ENCODE data around the gene BCL7A.

The BCL7A gene

GRCh38 chr12:122084857-122085405, 63.2 kb downstream of the BCL7A start:
- no peaks in the 10 kb centered on the region for H3K9me3 ChIP-seq (ENCODE audit: control insufficient read depth in 1 of 2, low read length in 2 of 2)
- H3K4me3 ChIP-seq (ENCODE audit: low read depth in 1 of 2, low read length in 2 of 2), result no peak overlapping the region
- peaks cover 70 to 72% of the 10 kb centered on the region in 2 donors for H3K4me1 ChIP-seq (ENCODE audit: control insufficient read depth in 1 of 2, insufficient read depth in 2 of 2, low read length in 2 of 2)
- no peak overlapping the region for H3K27ac ChIP-seq (ENCODE audit: low read depth, low read length)
- no peaks in the 10 kb centered on the region for H3K27me3 ChIP-seq (ENCODE audit: control insufficient read depth in 1 of 2, insufficient read depth in 2 of 2, low read length in 2 of 2)
- H3K36me3 ChIP-seq (ENCODE audit: control insufficient read depth in 1 of 2, insufficient read depth in 2 of 2, low read length in 2 of 2), result peaks cover 0 to 24% of the 10 kb centered on the region in 2 donors
- no peak overlapping the region for H3K9ac ChIP-seq (ENCODE audit: low read depth in 1 of 2, low read length in 2 of 2)

- H3K4me1 ChIP-seq (ENCODE audit: control insufficient read depth in 1 of 2, insufficient read depth in 2 of 2, low read length in 2 of 2), result peaks cover 67 to 74% of the 10 kb centered on the region in 2 donors
- H3K4me3 ChIP-seq (ENCODE audit: low read depth in 1 of 2, low read length in 2 of 2), result no peak overlapping the region
- H3K9ac ChIP-seq (ENCODE audit: low read depth in 1 of 2, low read length in 2 of 2), result no peak overlapping the region
- H3K9me3 ChIP-seq (ENCODE audit: control insufficient read depth in 1 of 2, low read length in 2 of 2), result no peaks in the 10 kb centered on the region
- no peak overlapping the region for H3K27ac ChIP-seq (ENCODE audit: low read depth, low read length)
- H3K27me3 ChIP-seq (ENCODE audit: control insufficient read depth in 1 of 2, insufficient read depth in 2 of 2, low read length in 2 of 2), result no peaks in the 10 kb centered on the region
- H3K36me3 ChIP-seq (ENCODE audit: control insufficient read depth in 1 of 2, insufficient read depth in 2 of 2, low read length in 2 of 2), result peaks cover 0 to 24% of the 10 kb centered on the region in 2 donors
Observed at GRCh38 chr12:122085591-122085990, 63.9 kb downstream of the BCL7A start.

GRCh38 chr12:122086116-122086515, 64.4 kb downstream of the BCL7A start:
- Histone ChIP-seq H3K36me3 (ENCODE audit: control insufficient read depth in 1 of 2, insufficient read depth in 2 of 2, low read length in 2 of 2) (peaks cover 0 to 24% of the 10 kb centered on the region in 2 donors), H3K9ac (ENCODE audit: low read depth in 1 of 2, low read length in 2 of 2) (no peak overlapping the region)

GRCh38 chr12:122086641-122087285, 65.1 kb downstream of the BCL7A start:
- H3K27me3 ChIP-seq (ENCODE audit: control insufficient read depth in 1 of 2, insufficient read depth in 2 of 2, low read length in 2 of 2), result no peaks in the 10 kb centered on the region
- H3K9me3 ChIP-seq (ENCODE audit: control insufficient read depth in 1 of 2, low read length in 2 of 2), result no peaks in the 10 kb centered on the region
- H3K4me1 ChIP-seq (ENCODE audit: control insufficient read depth in 1 of 2, insufficient read depth in 2 of 2, low read length in 2 of 2), result peaks cover 77% of the 10 kb centered on the region in 2 donors
- peaks cover 0 to 24% of the 10 kb centered on the region in 2 donors for H3K36me3 ChIP-seq (ENCODE audit: control insufficient read depth in 1 of 2, insufficient read depth in 2 of 2, low read length in 2 of 2)
- H3K4me3 ChIP-seq (ENCODE audit: low read depth in 1 of 2, low read length in 2 of 2), result no peak overlapping the region
- no peak overlapping the region for H3K27ac ChIP-seq (ENCODE audit: low read depth, low read length)
- H3K9ac ChIP-seq (ENCODE audit: low read depth in 1 of 2, low read length in 2 of 2), result peak overlapping the region in 1 of 2 donors; percentile 15

More at GRCh38 chr12:122086116-122086515, 64.4 kb downstream of the BCL7A start:
- Histone ChIP-seq H3K27ac (ENCODE audit: low read depth, low read length) (no peak overlapping the region), H3K9me3 (ENCODE audit: control insufficient read depth in 1 of 2, low read length in 2 of 2) (no peaks in the 10 kb centered on the region), H3K4me3 (ENCODE audit: low read depth in 1 of 2, low read length in 2 of 2) (no peak overlapping the region), H3K4me1 (ENCODE audit: control insufficient read depth in 1 of 2, insufficient read depth in 2 of 2, low read length in 2 of 2) (peaks cover 71 to 77% of the 10 kb centered on the region in 2 donors), H3K27me3 (ENCODE audit: control insufficient read depth in 1 of 2, insufficient read depth in 2 of 2, low read length in 2 of 2) (no peaks in the 10 kb centered on the region)

GRCh38 chr12:122087431-122088178, 65.9 kb downstream of the BCL7A start:
- H3K27ac ChIP-seq (ENCODE audit: low read depth, low read length), result no peak overlapping the region
- H3K36me3 ChIP-seq (ENCODE audit: control insufficient read depth in 1 of 2, insufficient read depth in 2 of 2, low read length in 2 of 2), result peaks cover 0 to 24% of the 10 kb centered on the region in 2 donors
- H3K9me3 ChIP-seq (ENCODE audit: control insufficient read depth in 1 of 2, low read length in 2 of 2), result no peaks in the 10 kb centered on the region
- peak overlapping the region in 1 of 2 donors; percentile 1 for H3K9ac ChIP-seq (ENCODE audit: low read depth in 1 of 2, low read length in 2 of 2)
- H3K27me3 ChIP-seq (ENCODE audit: control insufficient read depth in 1 of 2, insufficient read depth in 2 of 2, low read length in 2 of 2), result no peaks in the 10 kb centered on the region
- H3K4me1 ChIP-seq (ENCODE audit: control insufficient read depth in 1 of 2, insufficient read depth in 2 of 2, low read length in 2 of 2), result peaks cover 75 to 76% of the 10 kb centered on the region in 2 donors
- H3K4me3 ChIP-seq (ENCODE audit: low read depth in 1 of 2, low read length in 2 of 2), result no peak overlapping the region

- Histone ChIP-seq H3K9me3 (ENCODE audit: control insufficient read depth in 1 of 2, low read length in 2 of 2) (no peaks in the 10 kb centered on the region), H3K27ac (ENCODE audit: low read depth, low read length) (no peak overlapping the region), H3K9ac (ENCODE audit: low read depth in 1 of 2, low read length in 2 of 2) (peak overlapping the region in 1 of 2 donors; percentile 1), H3K27me3 (ENCODE audit: control insufficient read depth in 1 of 2, insufficient read depth in 2 of 2, low read length in 2 of 2) (no peaks in the 10 kb centered on the region), H3K36me3 (ENCODE audit: control insufficient read depth in 1 of 2, insufficient read depth in 2 of 2, low read length in 2 of 2) (peaks cover 0 to 24% of the 10 kb centered on the region in 2 donors), H3K4me3 (ENCODE audit: low read depth in 1 of 2, low read length in 2 of 2) (no peak overlapping the region), H3K4me1 (ENCODE audit: control insufficient read depth in 1 of 2, insufficient read depth in 2 of 2, low read length in 2 of 2) (peaks cover 75 to 79% of the 10 kb centered on the region in 2 donors)
Observed at GRCh38 chr12:122088179-122088810, 66.6 kb downstream of the BCL7A start.

- H3K4me3 ChIP-seq (ENCODE audit: low read depth in 1 of 2, low read length in 2 of 2), result no peak overlapping the region
- H3K27ac ChIP-seq (ENCODE audit: low read depth, low read length), result no peak overlapping the region
- H3K4me1 ChIP-seq (ENCODE audit: control insufficient read depth in 1 of 2, insufficient read depth in 2 of 2, low read length in 2 of 2), result peaks cover 72 to 81% of the 10 kb centered on the region in 2 donors
- H3K9me3 ChIP-seq (ENCODE audit: control insufficient read depth in 1 of 2, low read length in 2 of 2), result no peaks in the 10 kb centered on the region
- H3K27me3 ChIP-seq (ENCODE audit: control insufficient read depth in 1 of 2, insufficient read depth in 2 of 2, low read length in 2 of 2), result no peaks in the 10 kb centered on the region
- peaks cover 0 to 19% of the 10 kb centered on the region in 2 donors for H3K36me3 ChIP-seq (ENCODE audit: control insufficient read depth in 1 of 2, insufficient read depth in 2 of 2, low read length in 2 of 2)
- H3K9ac ChIP-seq (ENCODE audit: low read depth in 1 of 2, low read length in 2 of 2), result no peak overlapping the region
Observed at GRCh38 chr12:122089077-122089476, 67.4 kb downstream of the BCL7A start.

GRCh38 chr12:122090759-122091515, 69.3 kb downstream of the BCL7A start:
- no peak overlapping the region for H3K9ac ChIP-seq (ENCODE audit: low read depth in 1 of 2, low read length in 2 of 2)
- peak overlapping the region; percentile 3 for H3K27ac ChIP-seq (ENCODE audit: low read depth, low read length)
- peaks cover 0 to 7% of the 10 kb centered on the region in 2 donors for H3K36me3 ChIP-seq (ENCODE audit: control insufficient read depth in 1 of 2, insufficient read depth in 2 of 2, low read length in 2 of 2)
- H3K27me3 ChIP-seq (ENCODE audit: control insufficient read depth in 1 of 2, insufficient read depth in 2 of 2, low read length in 2 of 2), result no peaks in the 10 kb centered on the region
- no peak overlapping the region for H3K4me3 ChIP-seq (ENCODE audit: low read depth in 1 of 2, low read length in 2 of 2)
- H3K9me3 ChIP-seq (ENCODE audit: control insufficient read depth in 1 of 2, low read length in 2 of 2), result no peaks in the 10 kb centered on the region
- peaks cover 71 to 81% of the 10 kb centered on the region in 2 donors for H3K4me1 ChIP-seq (ENCODE audit: control insufficient read depth in 1 of 2, insufficient read depth in 2 of 2, low read length in 2 of 2)

- Histone ChIP-seq H3K36me3 (ENCODE audit: control insufficient read depth in 1 of 2, insufficient read depth in 2 of 2, low read length in 2 of 2) (peaks cover 0 to 1% of the 10 kb centered on the region in 2 donors), H3K4me3 (ENCODE audit: low read depth in 1 of 2, low read length in 2 of 2) (no peak overlapping the region), H3K9ac (ENCODE audit: low read depth in 1 of 2, low read length in 2 of 2) (peak overlapping the region in 1 of 2 donors; percentile 6), H3K4me1 (ENCODE audit: control insufficient read depth in 1 of 2, insufficient read depth in 2 of 2, low read length in 2 of 2) (peaks cover 70 to 81% of the 10 kb centered on the region in 2 donors), H3K9me3 (ENCODE audit: control insufficient read depth in 1 of 2, low read length in 2 of 2) (no peaks in the 10 kb centered on the region), H3K27ac (ENCODE audit: low read depth, low read length) (no peak overlapping the region), H3K27me3 (ENCODE audit: control insufficient read depth in 1 of 2, insufficient read depth in 2 of 2, low read length in 2 of 2) (no peaks in the 10 kb centered on the region)
Observed at GRCh38 chr12:122093098-122093883, 71.6 kb downstream of the BCL7A start.

All from duodenal mucosa (tissue), 2 donors.